Spleen (tissue), 11 donors: ENCODE measurements around the gene DNASE2. TPM values are rescaled to one million over a fixed set of nuclear protein-coding genes. Genes with fewer than 3 reads are reported as not detected.

ENCODE experiments used
- DNase-seq: peaks from one replicate; pipeline ENCODE4 v3.0.0-alpha.2; 2020
- H3K27ac ChIP-seq, 8 donors: fragments of 200-600 bp; sonication (generic) in 7 of 8; 1 replicate in 4 of 8; 2 replicates in 4 of 8; pipeline versions ENCODE4 v1.5.0 to v1.8.0; 2016 to 2021; ENCODE audit warnings: inconsistent platforms in 4 of 8, mild to moderate bottlenecking in 4 of 8, moderate library complexity in 1 of 8
- H3K27me3 ChIP-seq, 7 donors: fragments of 200-600 bp; sonication (generic) in 6 of 7; replicated peaks in 1 of 7; 1 replicate in 4 of 7; 2 replicates in 3 of 7; pipeline versions ENCODE4 v1.5.0 to v1.8.0; 2016 to 2021; ENCODE audit warnings: inconsistent platforms in 3 of 7, mild to moderate bottlenecking in 1 of 7
- H3K36me3 ChIP-seq, 6 donors: fragments of 200-600 bp; sonication (generic) in 5 of 6; 1 replicate in 4 of 6; 2 replicates in 2 of 6; pipeline versions ENCODE4 v1.5.0 to v1.8.0; 2016 to 2021; ENCODE audit warnings: inconsistent platforms in 2 of 6
- H3K4me1 ChIP-seq, 6 donors: fragments of 200-600 bp; sonication (generic) in 5 of 6; 1 replicate in 3 of 6; 2 replicates in 3 of 6; pipeline versions ENCODE4 v1.5.0 to v1.8.0; 2016 to 2021; ENCODE audit warnings: inconsistent platforms in 3 of 6
- H3K4me3 ChIP-seq, 8 donors: fragments of 200-600 bp; sonication (generic) in 7 of 8; 1 replicate in 4 of 8; 2 replicates in 4 of 8; pipeline versions ENCODE4 v1.5.0 to v1.8.0; 2016 to 2021; ENCODE audit warnings: inconsistent platforms in 4 of 8, mild to moderate bottlenecking in 4 of 8, moderate library complexity in 2 of 8
- H3K9me3 ChIP-seq, 8 donors: fragments of 200-600 bp; sonication (generic) in 7 of 8; 1 replicate in 4 of 8; 2 replicates in 4 of 8; pipeline versions ENCODE4 v1.5.0 to v1.8.0; 2016 to 2021; ENCODE audit warnings: inconsistent platforms in 4 of 8
- POLR2A ChIP-seq, 3 donors: fragments of 450-650 bp; IDR thresholded peaks; one replicate each; pipeline ENCODE4 v1.5.1; 2017; ENCODE audit warnings: antibody characterized with exemption in 3 of 3, mild to moderate bottlenecking in 1 of 3
- POLR2AphosphoS5 ChIP-seq, 3 donors: sonication (generic); formaldehyde crosslinking; IDR thresholded peaks; one replicate each; pipeline ENCODE4 v1.5.1; 2017; ENCODE audit warnings: antibody characterized with exemption in 3 of 3
- WGBS, 5 donors: extraction: QIAGEN DNeasy Blood & Tissue Kit in 3 of 5; methylation state at CpG; one replicate each; pipeline versions ENCODE4 v1.1.5 to v1.1.7; 2013 to 2018; 5-methylcytosine and 5-hydroxymethylcytosine counted together
- intact Hi-C: fragments of 100-400 bp; cut with DNase I; formaldehyde crosslinking; loops from one replicate; pipeline ENCODE4 v1.15.0; 2023; ENCODE audit warnings: low total_unique reads
- polyA plus RNA-seq, 3 donors: library from polyadenylated mRNA; stranded (reverse); fragments of 200-250 nt; gene quantifications; one replicate each; pipeline ENCODE4 v1.2.1, GENCODE V29; 2013
- total RNA-seq, 7 donors: library from RNA; depleted of rRNA in 3 of 7; stranded (reverse); fragments of >200 nt in 3 of 7; fragmentation: NEBNext Ultra II Directional in 4 of 7; extraction: Animal tissue kit (Norgen Biotek cat#: 25700) in 4 of 7; gene quantifications; one replicate each; pipeline versions ENCODE4 v1.1.0 to v1.2.1, GENCODE V29; 2016 to 2021
- TF ChIP-seq, protein P1 (sequence below), 11 experiments: fragments of 200-600 bp in 7 of 11; fragments of 450-650 bp in 4 of 11; sonication (generic) in 4 of 11; IDR thresholded peaks in 8 of 11; conservative IDR thresholded peaks in 3 of 11; 1 replicate in 7 of 11; 2 replicates in 4 of 11; pipeline versions ENCODE4 v1.4.0 to v1.8.0; 2016 to 2021; ENCODE audit warnings: antibody characterized with exemption in 11 of 11, inconsistent platforms in 4 of 11, mild to moderate bottlenecking in 1 of 11
- donor health status: healthy with polysubstance abuse.
- donor health status: DM: no; HTN: no; CAD: no; lungs with moderate emphysema.
- donor health status: DM: no; HTN: no; CAD: no.
- donor health status: Bipolar disorder and iron deficiency.
- donor health status: healthy.
- donor health status: DM: no; HTN: no; CAD: no.
- donor health status: DM: yes; HTN: yes; CAD: no.

Gene DNASE2
- total and polyA plus RNA-seq, 10 donors, result 19.5 to 36.1 (median 26.3) TPM

DNA sequence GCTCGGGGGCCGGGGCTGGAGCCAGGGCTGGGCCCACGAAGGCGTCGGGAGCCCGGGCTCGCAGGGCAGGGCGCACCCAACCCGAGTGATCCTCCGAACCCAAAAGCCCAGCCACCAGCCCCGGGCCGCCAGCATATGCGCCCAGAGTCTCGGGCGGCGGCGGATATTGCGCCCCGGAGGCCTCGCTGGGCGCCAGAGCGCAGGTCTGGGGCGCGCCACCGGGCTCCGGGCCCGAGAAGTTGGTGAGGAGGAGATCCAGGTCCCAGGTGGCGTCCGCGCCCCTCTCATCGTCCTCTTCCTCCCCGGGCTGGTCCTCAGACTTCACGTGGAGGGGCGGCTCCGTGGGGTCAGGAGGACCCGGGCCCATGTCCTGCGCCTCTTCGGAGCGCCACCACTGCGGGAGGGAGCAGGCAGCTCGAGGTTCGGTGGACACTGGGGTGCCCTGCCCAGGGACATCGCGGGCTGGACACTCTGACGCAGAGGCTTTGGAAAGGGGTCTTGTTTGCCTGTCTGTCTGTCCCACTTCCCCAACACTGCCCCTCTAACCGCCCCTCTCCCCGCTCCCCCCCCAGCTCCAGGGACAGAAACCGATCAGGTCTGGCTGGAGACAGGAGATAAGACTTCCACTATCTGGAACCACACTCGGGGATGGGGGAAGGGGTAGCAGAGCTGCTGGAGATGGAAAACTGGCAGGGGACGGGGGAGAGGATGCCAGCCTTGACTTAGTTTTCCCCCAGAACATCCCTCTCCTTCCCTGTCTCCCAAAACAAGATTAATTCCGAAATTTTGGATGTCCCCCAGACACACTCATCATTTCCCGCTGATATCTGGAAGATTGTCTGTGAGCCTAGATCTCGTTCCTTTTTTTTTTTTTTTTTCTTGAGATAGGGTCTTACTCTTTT, 4.8 kb upstream of the DNASE2 start:
- DNase-seq, result no peak
- intact Hi-C loops, result loop anchor here (10.0 kb wide), 1 partner anchor 79 kb away; the partner anchor contains the start of gene DAND5
- Histone ChIP-seq H3K36me3 (no peaks in the 10 kb centered on the region), H3K4me1 (peaks cover 4 to 65% (median 32%) of the 10 kb centered on the region in 6 donors), H3K27ac (peak overlapping the region in 7 of 8 donors; percentile 29 to 94 (median 71)), H3K4me3 (peak overlapping the region; percentile 32 to 76 (median 46)), H3K27me3 (peaks cover 0 to 31% (median 16%) of the 10 kb centered on the region in 7 donors), H3K9me3 (peaks cover 0 to 28% (median 10%) of the 10 kb centered on the region in 8 donors)
- WGBS, 5 donors, result 9 to 40% (median 11%) methylated on average over 9 to 53 of the region's 53 CpGs
- TF ChIP-seq POLR2AphosphoS5 (IDR thresholded peaks at IDR 0.05) (no peak), POLR2A (IDR thresholded peaks at IDR 0.05) (no peak)
- TF ChIP-seq, protein P1, sequence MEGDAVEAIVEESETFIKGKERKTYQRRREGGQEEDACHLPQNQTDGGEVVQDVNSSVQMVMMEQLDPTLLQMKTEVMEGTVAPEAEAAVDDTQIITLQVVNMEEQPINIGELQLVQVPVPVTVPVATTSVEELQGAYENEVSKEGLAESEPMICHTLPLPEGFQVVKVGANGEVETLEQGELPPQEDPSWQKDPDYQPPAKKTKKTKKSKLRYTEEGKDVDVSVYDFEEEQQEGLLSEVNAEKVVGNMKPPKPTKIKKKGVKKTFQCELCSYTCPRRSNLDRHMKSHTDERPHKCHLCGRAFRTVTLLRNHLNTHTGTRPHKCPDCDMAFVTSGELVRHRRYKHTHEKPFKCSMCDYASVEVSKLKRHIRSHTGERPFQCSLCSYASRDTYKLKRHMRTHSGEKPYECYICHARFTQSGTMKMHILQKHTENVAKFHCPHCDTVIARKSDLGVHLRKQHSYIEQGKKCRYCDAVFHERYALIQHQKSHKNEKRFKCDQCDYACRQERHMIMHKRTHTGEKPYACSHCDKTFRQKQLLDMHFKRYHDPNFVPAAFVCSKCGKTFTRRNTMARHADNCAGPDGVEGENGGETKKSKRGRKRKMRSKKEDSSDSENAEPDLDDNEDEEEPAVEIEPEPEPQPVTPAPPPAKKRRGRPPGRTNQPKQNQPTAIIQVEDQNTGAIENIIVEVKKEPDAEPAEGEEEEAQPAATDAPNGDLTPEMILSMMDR (IDR thresholded peaks at IDR 0.05 in 8 of 11, conservative IDR thresholded peaks at IDR 0.05 in 3 of 11), result peak in 1 of 11 experiments; percentile 13

DNA sequence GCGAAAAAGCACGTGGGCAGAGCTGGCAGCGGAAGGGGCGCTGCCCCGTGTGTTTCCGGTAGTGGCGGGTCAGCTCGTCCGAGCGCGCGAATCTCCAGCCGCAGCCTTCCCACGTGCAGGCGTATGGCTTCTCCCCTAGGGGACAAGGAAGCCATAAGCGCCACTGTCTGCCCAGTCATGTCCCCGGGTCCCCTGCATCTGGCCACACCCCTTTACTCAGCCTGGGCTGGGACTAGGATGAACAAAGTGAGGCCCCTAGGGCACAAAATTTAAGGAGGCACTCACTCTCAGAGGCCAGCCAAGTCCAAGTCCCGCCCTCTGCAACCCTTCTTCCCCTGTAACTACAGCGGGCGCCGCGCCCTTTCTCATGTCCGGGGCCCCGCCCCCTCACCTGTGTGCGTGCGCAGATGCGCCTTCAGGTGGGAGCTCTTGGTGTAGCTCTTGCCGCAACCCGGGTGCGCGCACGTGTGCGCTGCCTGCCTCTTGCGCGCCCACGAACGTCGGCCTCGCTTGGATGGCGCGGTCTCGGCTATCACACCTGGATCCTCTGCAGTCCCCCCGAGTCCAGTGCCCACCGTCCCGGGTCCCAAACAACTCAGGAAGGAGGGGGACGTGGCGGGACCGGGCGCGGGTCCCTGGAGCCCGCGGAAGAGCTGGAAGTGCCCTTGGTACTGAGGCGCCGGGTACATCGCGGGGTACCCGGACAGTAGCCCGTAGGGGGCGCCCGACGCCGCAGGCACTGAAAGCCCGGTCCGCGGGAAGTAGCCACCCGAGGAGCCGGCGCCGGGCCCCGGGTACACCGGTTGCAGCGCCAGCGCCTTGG, 3.9 kb upstream of the DNASE2 start:
- H3K27ac ChIP-seq, result peak overlapping the region in 7 of 8 donors; percentile 29 to 94 (median 71)
- H3K4me1 ChIP-seq, result peaks cover 11 to 67% (median 36%) of the 10 kb centered on the region in 6 donors
- peaks cover 0 to 28% (median 10%) of the 10 kb centered on the region in 8 donors for H3K9me3 ChIP-seq
- DNase-seq, result peak; percentile 96
- TF ChIP-seq, protein P1 (IDR thresholded peaks at IDR 0.05 in 8 of 11, conservative IDR thresholded peaks at IDR 0.05 in 3 of 11), result peak; percentile 31 to 88 (median 67)
- TF ChIP-seq POLR2A (IDR thresholded peaks at IDR 0.05) (no peak), POLR2AphosphoS5 (IDR thresholded peaks at IDR 0.05) (peak; percentile 23 to 72 (median 71))
- H3K27me3 ChIP-seq, result peaks cover 0 to 31% (median 16%) of the 10 kb centered on the region in 7 donors
- 1 to 4% (median 1%) methylated on average over 39 to 73 of the region's 73 CpGs for WGBS, 5 donors
- H3K36me3 ChIP-seq, result no peaks in the 10 kb centered on the region
- H3K4me3 ChIP-seq, result peak overlapping the region; percentile 32 to 76 (median 46)
- intact Hi-C loops, result loop anchor here (10.0 kb wide), 1 partner anchor 80 kb away; the partner anchor contains the start of gene DAND5

DNA sequence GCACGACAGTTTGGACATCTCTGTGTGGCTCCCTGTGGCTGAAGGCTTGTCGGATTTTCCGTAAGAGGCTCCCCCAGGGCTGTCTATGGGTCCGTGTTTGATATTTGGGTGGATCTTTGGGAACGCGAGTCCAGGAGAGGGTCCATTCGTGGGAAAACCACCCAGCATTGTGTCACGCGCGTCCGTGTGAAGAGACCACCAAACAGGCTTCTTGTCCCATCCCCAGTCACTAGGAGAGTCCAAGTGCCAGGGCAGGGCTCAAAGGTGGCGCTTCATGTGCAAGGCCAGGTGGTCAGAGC, 3.3 kb upstream of the DNASE2 start:
- peaks cover 11 to 67% (median 38%) of the 10 kb centered on the region in 6 donors for H3K4me1 ChIP-seq
- no peaks in the 10 kb centered on the region for H3K36me3 ChIP-seq
- TF ChIP-seq, protein P1 (IDR thresholded peaks at IDR 0.05 in 8 of 11, conservative IDR thresholded peaks at IDR 0.05 in 3 of 11), result no peak
- TF ChIP-seq POLR2AphosphoS5 (IDR thresholded peaks at IDR 0.05) (no peak), POLR2A (IDR thresholded peaks at IDR 0.05) (no peak)
- peak overlapping the region in 7 of 8 donors; percentile 35 to 76 (median 50) for H3K4me3 ChIP-seq
- intact Hi-C loops, result loop anchor here (10.0 kb wide), 1 partner anchor 80 kb away; the partner anchor contains the start of gene DAND5
- no peak for DNase-seq
- peak overlapping the region in 5 of 8 donors; percentile 56 to 94 (median 80) for H3K27ac ChIP-seq
- 72 to 80% (median 74%) methylated on average over 10 to 12 of the region's 12 CpGs for WGBS, 5 donors
- H3K27me3 ChIP-seq, result peaks cover 0 to 31% (median 16%) of the 10 kb centered on the region in 7 donors
- peaks cover 0 to 28% (median 10%) of the 10 kb centered on the region in 8 donors for H3K9me3 ChIP-seq
